Mucosa of descending colon (tissue), 3 donors: ENCODE data around the gene NMNAT3. TPM values are rescaled to one million over a fixed set of nuclear protein-coding genes. Genes with fewer than 3 reads are reported as not detected.
A peak's percentile ranks its signal among the peaks of the same experiment; 100 is the strongest.
"Not testable (repeated sequence)": the region's sequence is repeated elsewhere in the genome, so short reads cannot be mapped to it uniquely, and the experiment has no call there.

ENCODE experiments used
- ATAC-seq: fragments of 200-7000 bp; cut with Tn5 transposase; one replicate; pipeline ENCODE4 v1.9.1; 2020; ENCODE audit warnings: mild to moderate bottlenecking, moderate library complexity
- DNase-seq, 3 donors: peaks; one replicate each; pipeline ENCODE4 v3.0.0-alpha.2; 2020
- H3K36me3 ChIP-seq: fragments of 200-600 bp; one replicate; pipeline ENCODE4 v1.8.0; 2021; ENCODE audit warnings: low read depth, mild to moderate bottlenecking
- H3K4me1 ChIP-seq: fragments of 200-600 bp; one replicate; pipeline ENCODE4 v1.8.0; 2021; ENCODE audit warnings: low read depth, mild to moderate bottlenecking
- H3K4me3 ChIP-seq: fragments of 200-600 bp; one replicate; pipeline ENCODE4 v1.8.0; 2021; ENCODE audit warnings: mild to moderate bottlenecking
- H3K9me3 ChIP-seq: fragments of 200-600 bp; one replicate; pipeline ENCODE4 v1.8.0; 2021; ENCODE audit warnings: mild to moderate bottlenecking
- CTCF ChIP-seq: fragments of 200-600 bp; IDR thresholded peaks from one replicate; pipeline ENCODE4 v1.8.0; 2022; ENCODE audit warnings: antibody characterized with exemption, mild to moderate bottlenecking
- intact Hi-C, 2 donors: fragments of 100-400 bp; cut with DNase I in 1 of 2; cut with micrococcal nuclease in 1 of 2; formaldehyde crosslinking; loops; one replicate each; pipeline versions ENCODE4 v1.11.0 to v1.11.1; 2022; cut with DNase I, micrococcal nuclease
- total RNA-seq, 3 donors: library from RNA; stranded (reverse); fragmentation: NEBNext Ultra II Directional in 2 of 3; extraction: Animal tissue kit (Norgen Biotek cat#: 25700) in 2 of 3; gene quantifications; one replicate each; pipeline versions ENCODE4 v1.2.1 to v1.2.4, GENCODE V29; 2021 to 2023
- donor health status: DM: no; HTN: no; CAD: no; lungs with moderate emphysema.
- donor health status: DM: no; HTN: no; CAD: no.
- donor health status: DM: no; HTN: yes; CAD: no.

The NMNAT3 gene
- total RNA-seq, 3 donors from 2014 or later, result 7.9 to 11.9 (median 10.7) TPM

DNA sequence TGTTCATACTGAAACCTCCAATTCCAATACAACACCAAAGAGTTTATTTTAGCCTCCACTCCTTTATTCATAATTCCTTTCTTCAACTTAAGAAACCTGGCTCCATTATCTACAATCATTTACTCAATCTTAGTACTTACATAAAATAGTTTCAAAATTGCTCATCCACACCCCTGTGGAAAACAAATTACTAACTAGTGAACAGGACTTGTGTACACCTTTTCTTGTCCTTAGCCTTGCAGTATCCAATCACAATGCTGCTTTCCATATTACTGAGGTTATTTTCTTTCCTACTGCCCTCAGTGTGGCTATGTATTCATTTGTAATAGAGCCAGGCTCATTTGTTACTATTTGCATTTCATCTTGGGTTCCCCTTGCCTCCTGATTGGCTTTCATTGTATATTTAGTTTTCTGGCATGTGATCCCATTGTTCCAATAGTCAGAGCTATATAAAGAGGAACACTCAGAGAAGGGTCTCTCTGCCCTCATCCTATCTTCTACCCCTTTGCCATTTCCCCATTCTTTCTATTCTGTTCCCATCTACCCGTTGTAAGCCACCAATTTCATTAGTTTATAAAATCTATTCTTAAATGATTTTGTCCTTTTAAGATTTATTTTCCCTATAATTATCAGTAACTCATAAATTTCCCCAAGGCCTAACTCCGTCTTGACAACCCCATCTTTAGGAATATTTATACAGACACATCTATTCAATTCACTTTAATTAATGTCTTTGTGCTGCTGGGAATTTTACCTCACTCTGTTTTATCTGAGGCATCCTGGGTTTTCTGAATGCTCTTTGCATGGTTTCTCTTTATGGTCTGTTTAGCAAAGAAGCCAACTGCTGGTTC lies 70.3 kb downstream of the NMNAT3 start:
- Histone ChIP-seq H3K36me3 (no peaks in the 10 kb centered on the region), H3K4me3 (no peak overlapping the region), H3K4me1 (peaks cover 2% of the 10 kb centered on the region), H3K9me3 (no peaks in the 10 kb centered on the region)
- intact Hi-C loops, result no loop called here
- ATAC-seq (no peak), DNase-seq (no peak)
- TF ChIP-seq CTCF, result no peak

DNA sequence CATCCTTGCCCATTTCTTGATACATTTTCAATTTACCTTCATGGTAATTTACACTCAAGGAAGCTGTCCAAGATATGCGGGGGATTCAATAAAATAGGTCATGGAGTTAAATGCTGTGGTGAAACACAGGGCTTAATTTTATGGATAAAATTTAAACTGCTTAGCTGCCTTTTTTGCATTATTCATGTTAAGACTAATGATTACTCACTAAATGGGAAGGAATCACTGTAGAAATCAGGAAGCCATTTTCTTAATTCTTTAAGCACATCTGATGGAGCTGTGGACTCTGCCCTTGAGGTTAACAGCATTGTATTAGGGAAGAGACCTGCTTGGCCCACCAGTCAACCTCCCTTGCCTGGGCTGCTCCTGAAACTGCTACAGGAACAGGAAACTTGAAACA lies 75.8 kb downstream of the NMNAT3 start:
- ATAC-seq (no peak), DNase-seq (no peak)
- intact Hi-C loops, result no loop called here

DNA sequence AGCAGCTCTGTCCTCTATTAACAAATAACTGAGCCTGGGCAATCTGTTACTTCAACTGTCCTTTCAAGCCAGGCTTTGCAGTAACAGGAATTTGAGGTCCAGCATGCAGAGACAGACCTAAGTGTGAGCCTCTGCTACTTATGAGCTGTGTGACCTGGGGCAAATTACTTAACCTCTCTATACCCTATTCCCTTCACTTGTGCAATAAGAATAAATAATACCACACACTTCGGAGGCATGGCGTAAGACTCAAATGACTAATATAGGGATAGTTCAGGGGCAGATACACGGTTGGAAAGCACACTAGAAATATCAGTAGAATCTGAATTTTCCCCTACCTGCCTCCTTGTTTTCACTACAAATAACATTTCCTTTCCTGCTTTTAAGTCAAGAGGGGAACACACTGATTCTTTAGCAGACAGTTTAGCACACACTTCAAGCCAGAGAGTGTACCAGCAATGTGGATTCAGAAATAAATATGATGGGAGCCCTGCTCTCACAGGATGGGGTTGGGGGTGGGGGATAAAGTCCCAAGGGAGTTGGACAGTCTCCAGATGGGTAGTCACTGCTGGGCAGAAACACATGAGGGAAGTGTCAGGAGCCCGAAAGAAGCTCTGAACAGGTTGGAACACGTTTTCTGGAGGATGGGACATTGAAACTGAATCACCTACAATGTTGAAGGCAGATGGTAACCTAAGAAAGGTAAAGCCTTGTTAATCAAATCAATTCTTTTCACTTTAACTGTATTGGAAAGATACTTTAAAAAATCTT lies 76.4 kb downstream of the NMNAT3 start:
- no peak for TF ChIP-seq CTCF
- ATAC-seq (no peak), DNase-seq (no peak)
- no peak overlapping the region for H3K4me3 ChIP-seq
- H3K4me1 ChIP-seq, result no peaks in the 10 kb centered on the region
- no peaks in the 10 kb centered on the region for H3K36me3 ChIP-seq
- intact Hi-C loops, result no loop called here
- H3K9me3 ChIP-seq, result no peaks in the 10 kb centered on the region

More for the DNA sequence above, 75.8 kb downstream of the NMNAT3 start:
- H3K9me3 ChIP-seq, result no peaks in the 10 kb centered on the region
- no peaks in the 10 kb centered on the region for H3K36me3 ChIP-seq
- no peak overlapping the region for H3K4me3 ChIP-seq
- H3K4me1 ChIP-seq, result no peaks in the 10 kb centered on the region
- TF ChIP-seq CTCF, result no peak

DNA sequence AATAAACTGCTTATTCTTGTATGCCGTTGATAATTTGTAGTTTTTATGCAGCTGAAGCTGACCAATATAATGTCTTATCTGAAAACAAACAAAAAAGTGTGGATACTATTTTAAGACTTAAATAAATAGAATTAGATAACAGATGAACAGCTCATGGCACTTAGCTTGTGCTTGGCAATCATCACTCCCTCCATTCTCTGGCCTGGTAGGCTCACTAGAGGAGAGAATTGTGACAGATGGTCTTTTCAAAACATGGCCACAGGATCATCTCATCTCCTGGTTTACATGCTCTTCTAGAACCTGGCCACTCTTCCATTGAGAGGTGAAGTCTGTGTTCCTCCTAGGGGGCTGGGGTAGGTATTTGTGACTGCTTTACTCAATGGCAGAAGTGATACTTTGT lies 79.8 kb downstream of the NMNAT3 start:
- Histone ChIP-seq H3K36me3 (no peaks in the 10 kb centered on the region), H3K4me3 (no peak overlapping the region), H3K9me3 (no peaks in the 10 kb centered on the region), H3K4me1 (no peaks in the 10 kb centered on the region)
- ATAC-seq, result no peak
- TF ChIP-seq CTCF, result no peak
- no peak for DNase-seq
- intact Hi-C loops, result no loop called here

DNA sequence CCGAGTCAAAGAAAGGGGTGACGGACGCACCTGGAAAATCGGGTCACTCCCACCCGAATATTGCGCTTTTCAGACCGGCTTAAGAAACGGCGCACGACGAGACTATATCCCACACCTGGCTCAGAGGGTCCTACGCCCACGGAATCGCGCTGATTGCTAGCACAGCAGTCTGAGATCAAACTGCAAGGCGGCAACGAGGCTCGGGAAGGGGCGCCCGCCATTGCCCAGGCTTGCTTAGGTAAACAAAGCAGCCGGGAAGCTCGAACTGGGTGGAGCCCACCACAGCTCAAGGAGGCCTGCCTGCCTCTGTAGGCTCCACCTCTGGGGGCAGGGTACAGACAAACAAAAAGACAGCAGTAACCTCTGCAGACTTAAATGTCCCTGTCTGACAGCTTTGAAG lies 86.6 kb downstream of the NMNAT3 start:
- intact Hi-C loops, ATAC-seq, H3K4me1 ChIP-seq, H3K36me3 ChIP-seq, H3K4me3 ChIP-seq, DNase-seq, H3K9me3 ChIP-seq: not testable (repeated sequence)

GRCh38 chr3:139588450-139588849 lies 89.3 kb downstream of the NMNAT3 start:
- Histone ChIP-seq H3K9me3 (no peaks in the 10 kb centered on the region), H3K36me3 (no peaks in the 10 kb centered on the region), H3K4me1 (no peaks in the 10 kb centered on the region), H3K4me3 (no peak overlapping the region)
- ATAC-seq, result peak; percentile 48
- intact Hi-C loops, result no loop called here
- DNase-seq, result peak in 2 of 3 donors; percentile 36 to 41
- no peak for TF ChIP-seq CTCF
